Measurements from ENCODE around the gene CFAP74.
"Not testable (repeated sequence)": the region's sequence is repeated elsewhere in the genome, so short reads cannot be mapped to it uniquely, and the experiment has no call there.

CFAP74 gene

GRCh38 chr1:1938613-1939295 is 64.8 kb downstream of the CFAP74 start:
- no peaks in the 10 kb centered on the region for H3K4me1 ChIP-seq
- no peak overlapping the region for H3K4me3 ChIP-seq (ENCODE audit: low read depth, low read length)
- H3K4me2 ChIP-seq (ENCODE audit: low read length): no peak overlapping the region
- H3K9ac ChIP-seq: no peak overlapping the region
- no peaks in the 10 kb centered on the region for H3K9me3 ChIP-seq (ENCODE audit: control insufficient read depth, low read length)
- H3K27me3 ChIP-seq (ENCODE audit: control insufficient read depth, insufficient read depth, low read length): no peaks in the 10 kb centered on the region
- TF ChIP-seq, protein P1, sequence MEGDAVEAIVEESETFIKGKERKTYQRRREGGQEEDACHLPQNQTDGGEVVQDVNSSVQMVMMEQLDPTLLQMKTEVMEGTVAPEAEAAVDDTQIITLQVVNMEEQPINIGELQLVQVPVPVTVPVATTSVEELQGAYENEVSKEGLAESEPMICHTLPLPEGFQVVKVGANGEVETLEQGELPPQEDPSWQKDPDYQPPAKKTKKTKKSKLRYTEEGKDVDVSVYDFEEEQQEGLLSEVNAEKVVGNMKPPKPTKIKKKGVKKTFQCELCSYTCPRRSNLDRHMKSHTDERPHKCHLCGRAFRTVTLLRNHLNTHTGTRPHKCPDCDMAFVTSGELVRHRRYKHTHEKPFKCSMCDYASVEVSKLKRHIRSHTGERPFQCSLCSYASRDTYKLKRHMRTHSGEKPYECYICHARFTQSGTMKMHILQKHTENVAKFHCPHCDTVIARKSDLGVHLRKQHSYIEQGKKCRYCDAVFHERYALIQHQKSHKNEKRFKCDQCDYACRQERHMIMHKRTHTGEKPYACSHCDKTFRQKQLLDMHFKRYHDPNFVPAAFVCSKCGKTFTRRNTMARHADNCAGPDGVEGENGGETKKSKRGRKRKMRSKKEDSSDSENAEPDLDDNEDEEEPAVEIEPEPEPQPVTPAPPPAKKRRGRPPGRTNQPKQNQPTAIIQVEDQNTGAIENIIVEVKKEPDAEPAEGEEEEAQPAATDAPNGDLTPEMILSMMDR (IDR thresholded peaks at IDR 0.05): no peak
- H3K79me2 ChIP-seq: no peaks in the 10 kb centered on the region
- H3K36me3 ChIP-seq (ENCODE audit: control insufficient read depth, insufficient read depth, low read length): no peaks in the 10 kb centered on the region
- H3K27ac ChIP-seq: no peak overlapping the region
- H2AFZ ChIP-seq: no peak overlapping the region

GRCh38 chr1:1938276-1938573 is 65.4 kb downstream of the CFAP74 start:
- Histone ChIP-seq H2AFZ (no peak overlapping the region), H3K27ac (no peak overlapping the region), H3K4me1 (no peaks in the 10 kb centered on the region), H3K79me2 (no peaks in the 10 kb centered on the region), H3K4me3 (ENCODE audit: low read depth, low read length) (no peak overlapping the region), H3K9ac (no peak overlapping the region), H3K9me3 (ENCODE audit: control insufficient read depth, low read length) (no peaks in the 10 kb centered on the region), H3K36me3 (ENCODE audit: control insufficient read depth, insufficient read depth, low read length) (no peaks in the 10 kb centered on the region), H3K27me3 (ENCODE audit: control insufficient read depth, insufficient read depth, low read length) (no peaks in the 10 kb centered on the region), H3K4me2 (ENCODE audit: low read length) (no peak overlapping the region)
- TF ChIP-seq, protein P1 (IDR thresholded peaks at IDR 0.05): no peak

DNA sequence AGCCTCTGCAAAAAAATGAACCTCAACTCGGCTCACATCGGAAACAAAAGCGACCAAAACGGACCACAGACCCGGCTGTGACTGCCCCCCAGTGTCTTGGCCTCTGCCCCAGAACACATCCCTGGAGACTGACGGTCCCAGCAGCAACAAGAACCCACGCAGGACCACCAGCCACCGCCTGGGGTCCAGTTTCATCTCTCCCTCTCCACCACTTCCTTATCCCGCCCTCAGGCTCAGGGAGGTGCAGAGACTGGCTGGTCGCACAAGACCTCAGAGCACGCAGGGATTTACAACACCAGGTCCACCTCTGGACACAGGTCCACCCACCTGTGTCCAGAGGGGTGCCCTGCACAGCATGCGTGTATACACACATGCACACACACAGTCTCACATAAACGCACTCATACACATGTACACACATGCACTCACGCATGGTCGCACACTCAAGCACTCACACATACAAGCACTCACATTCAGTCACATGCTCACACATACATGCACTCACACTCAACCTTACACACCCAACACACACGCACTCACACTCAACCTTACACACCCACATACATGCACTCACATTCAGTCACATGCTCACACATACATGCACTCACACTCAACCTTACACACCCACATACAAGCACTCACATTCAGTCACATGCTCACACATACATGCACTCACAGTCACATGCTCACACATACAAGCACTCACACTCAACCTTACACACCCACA is 65.9 kb downstream of the CFAP74 start:
- Histone ChIP-seq H3K9ac (no peak overlapping the region), H2AFZ (no peak overlapping the region), H3K4me1 (no peaks in the 10 kb centered on the region), H3K79me2 (no peaks in the 10 kb centered on the region), H3K9me3 (ENCODE audit: control insufficient read depth, low read length) (no peaks in the 10 kb centered on the region), H3K4me2 (ENCODE audit: low read length) (no peak overlapping the region), H3K27me3 (ENCODE audit: control insufficient read depth, insufficient read depth, low read length) (no peaks in the 10 kb centered on the region), H3K27ac (no peak overlapping the region), H3K4me3 (ENCODE audit: low read depth, low read length) (no peak overlapping the region), H3K36me3 (ENCODE audit: control insufficient read depth, insufficient read depth, low read length) (no peaks in the 10 kb centered on the region)
- TF ChIP-seq, protein P1 (IDR thresholded peaks at IDR 0.05): no peak

GRCh38 chr1:1937061-1937460 is 66.5 kb downstream of the CFAP74 start:
- no peaks in the 10 kb centered on the region for H3K4me1 ChIP-seq
- H3K36me3 ChIP-seq (ENCODE audit: control insufficient read depth, insufficient read depth, low read length): no peaks in the 10 kb centered on the region
- H2AFZ ChIP-seq: no peak overlapping the region
- no peak overlapping the region for H3K4me2 ChIP-seq (ENCODE audit: low read length)
- H3K79me2 ChIP-seq: no peaks in the 10 kb centered on the region
- no peak overlapping the region for H3K9ac ChIP-seq
- no peaks in the 10 kb centered on the region for H3K27me3 ChIP-seq (ENCODE audit: control insufficient read depth, insufficient read depth, low read length)
- H3K9me3 ChIP-seq (ENCODE audit: control insufficient read depth, low read length): no peaks in the 10 kb centered on the region
- no peak overlapping the region for H3K27ac ChIP-seq
- H3K4me3 ChIP-seq (ENCODE audit: low read depth, low read length): no peak overlapping the region
- TF ChIP-seq, protein P1 (IDR thresholded peaks at IDR 0.05): no peak

DNA sequence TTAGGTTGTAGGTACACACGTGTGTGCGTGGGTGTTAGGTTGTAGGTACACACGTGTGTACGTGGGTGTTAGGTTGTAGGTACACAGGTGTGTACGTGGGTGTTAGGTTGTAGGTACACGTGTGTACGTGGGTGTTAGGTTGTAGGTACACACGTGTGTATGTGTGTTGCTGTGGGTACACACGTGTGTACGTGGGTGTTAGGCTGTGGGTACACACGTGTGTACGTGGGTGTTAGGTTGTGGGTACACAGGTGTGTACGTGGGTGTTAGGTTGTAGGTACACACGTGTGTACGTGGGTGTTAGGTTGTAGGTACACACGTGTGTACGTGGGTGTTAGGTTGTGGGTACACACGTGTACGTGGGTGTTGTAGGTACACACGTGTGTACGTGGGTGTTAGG is 68.7 kb downstream of the CFAP74 start:
- not testable (repeated sequence) for H3K4me1 ChIP-seq; H3K79me2 ChIP-seq; H3K4me3 ChIP-seq (ENCODE audit: low read depth, low read length); H3K27ac ChIP-seq; H3K4me2 ChIP-seq (ENCODE audit: low read length); H3K9ac ChIP-seq; H3K27me3 ChIP-seq (ENCODE audit: control insufficient read depth, insufficient read depth, low read length); H2AFZ ChIP-seq; H3K36me3 ChIP-seq (ENCODE audit: control insufficient read depth, insufficient read depth, low read length); H3K9me3 ChIP-seq (ENCODE audit: control insufficient read depth, low read length)

Measured in parathyroid adenoma (tissue), 2 donors.